Measurements from ENCODE around the gene NTNG1. TPM values are rescaled to one million over a fixed set of nuclear protein-coding genes. Genes with fewer than 3 reads are reported as not detected.

NTNG1 gene
- total RNA-seq, 1 donor from 2014 or later = 8.1 TPM

GRCh38 chr1:107251839-107252238 lies 111.0 kb downstream of the NTNG1 start:
- H3K79me2 ChIP-seq (ENCODE audit: insufficient read depth, low read length) = no peaks in the 10 kb centered on the region
- no peak overlapping the region for H3K27ac ChIP-seq (ENCODE audit: low read depth, low read length)
- DNase-seq (ENCODE audit: low read depth) = no peak
- H3K4me1 ChIP-seq (ENCODE audit: insufficient read depth, low read length) = peaks cover 2% of the 10 kb centered on the region
- Mint-ChIP-seq H3K4me3 (ENCODE audit: unreplicated experiment) (no peak overlapping the region), H3K27me3 (ENCODE audit: low read depth, unreplicated experiment) (no peaks in the 10 kb centered on the region), H3K9me3 (ENCODE audit: unreplicated experiment) (no peaks in the 10 kb centered on the region), H3K36me3 (ENCODE audit: low read depth, unreplicated experiment) (no peaks in the 10 kb centered on the region), H3K27ac (ENCODE audit: unreplicated experiment) (no peak overlapping the region), H3K4me1 (ENCODE audit: low read depth, unreplicated experiment) (peaks cover 10% of the 10 kb centered on the region)
- no peak overlapping the region for H2AFZ ChIP-seq (ENCODE audit: low read depth, low read length)
- no peak for FAIRE-seq
- H3K4me3 ChIP-seq (ENCODE audit: insufficient read depth, low read depth, low read length) = no peak overlapping the region
- no peak overlapping the region for H3K4me2 ChIP-seq (ENCODE audit: low read length)
- H4K20me1 ChIP-seq (ENCODE audit: insufficient read depth, low read length) = no peaks in the 10 kb centered on the region
- no peak for TF ChIP-seq EZH2 (IDR thresholded peaks at IDR 0.05; ENCODE audit: insufficient read depth, low read length)
- TF ChIP-seq CTCF (IDR thresholded peaks at IDR 0.05; ENCODE audit: insufficient read depth, low read depth, low read length) = no peak
- H3K36me3 ChIP-seq (ENCODE audit: insufficient read depth, low read length) = no peaks in the 10 kb centered on the region
- H3K9ac ChIP-seq (ENCODE audit: low read length) = no peak overlapping the region
- no peaks in the 10 kb centered on the region for H3K27me3 ChIP-seq (ENCODE audit: insufficient read depth, low read length)
- no peaks in the 10 kb centered on the region for H3K9me3 ChIP-seq (ENCODE audit: insufficient read depth, low read depth, low read length)

GRCh38 chr1:107252271-107252670 lies 111.4 kb downstream of the NTNG1 start:
- H3K27me3 ChIP-seq (ENCODE audit: insufficient read depth, low read length) = no peaks in the 10 kb centered on the region
- Mint-ChIP-seq H3K36me3 (ENCODE audit: low read depth, unreplicated experiment) (no peaks in the 10 kb centered on the region), H3K4me1 (ENCODE audit: low read depth, unreplicated experiment) (peaks cover 10% of the 10 kb centered on the region), H3K27me3 (ENCODE audit: low read depth, unreplicated experiment) (no peaks in the 10 kb centered on the region), H3K4me3 (ENCODE audit: unreplicated experiment) (no peak overlapping the region), H3K9me3 (ENCODE audit: unreplicated experiment) (no peaks in the 10 kb centered on the region), H3K27ac (ENCODE audit: unreplicated experiment) (no peak overlapping the region)
- H2AFZ ChIP-seq (ENCODE audit: low read depth, low read length) = no peak overlapping the region
- H4K20me1 ChIP-seq (ENCODE audit: insufficient read depth, low read length) = no peaks in the 10 kb centered on the region
- H3K4me3 ChIP-seq (ENCODE audit: insufficient read depth, low read depth, low read length) = no peak overlapping the region
- FAIRE-seq (no peak), DNase-seq (ENCODE audit: low read depth) (no peak)
- no peak overlapping the region for H3K9ac ChIP-seq (ENCODE audit: low read length)
- no peaks in the 10 kb centered on the region for H3K9me3 ChIP-seq (ENCODE audit: insufficient read depth, low read depth, low read length)
- H3K4me2 ChIP-seq (ENCODE audit: low read length) = no peak overlapping the region
- H3K36me3 ChIP-seq (ENCODE audit: insufficient read depth, low read length) = no peaks in the 10 kb centered on the region
- peaks cover 2% of the 10 kb centered on the region for H3K4me1 ChIP-seq (ENCODE audit: insufficient read depth, low read length)
- H3K79me2 ChIP-seq (ENCODE audit: insufficient read depth, low read length) = no peaks in the 10 kb centered on the region
- TF ChIP-seq CTCF (IDR thresholded peaks at IDR 0.05; ENCODE audit: insufficient read depth, low read depth, low read length) (no peak), EZH2 (IDR thresholded peaks at IDR 0.05; ENCODE audit: insufficient read depth, low read length) (no peak)
- no peak overlapping the region for H3K27ac ChIP-seq (ENCODE audit: low read depth, low read length)

GRCh38 chr1:107254306-107254705 lies 113.5 kb downstream of the NTNG1 start:
- Mint-ChIP-seq H3K4me1 (ENCODE audit: low read depth, unreplicated experiment) (peaks cover 10% of the 10 kb centered on the region), H3K27me3 (ENCODE audit: low read depth, unreplicated experiment) (no peaks in the 10 kb centered on the region), H3K4me3 (ENCODE audit: unreplicated experiment) (no peak overlapping the region), H3K27ac (ENCODE audit: unreplicated experiment) (no peak overlapping the region), H3K9me3 (ENCODE audit: unreplicated experiment) (no peaks in the 10 kb centered on the region), H3K36me3 (ENCODE audit: low read depth, unreplicated experiment) (no peaks in the 10 kb centered on the region)
- H3K27ac ChIP-seq (ENCODE audit: low read depth, low read length) = no peak overlapping the region
- H3K4me3 ChIP-seq (ENCODE audit: insufficient read depth, low read depth, low read length) = no peak overlapping the region
- no peak overlapping the region for H3K9ac ChIP-seq (ENCODE audit: low read length)
- FAIRE-seq = no peak
- no peak for DNase-seq (ENCODE audit: low read depth)
- H3K9me3 ChIP-seq (ENCODE audit: insufficient read depth, low read depth, low read length) = no peaks in the 10 kb centered on the region
- no peak overlapping the region for H2AFZ ChIP-seq (ENCODE audit: low read depth, low read length)
- H3K27me3 ChIP-seq (ENCODE audit: insufficient read depth, low read length) = no peaks in the 10 kb centered on the region
- no peaks in the 10 kb centered on the region for H4K20me1 ChIP-seq (ENCODE audit: insufficient read depth, low read length)
- no peaks in the 10 kb centered on the region for H3K79me2 ChIP-seq (ENCODE audit: insufficient read depth, low read length)
- no peak overlapping the region for H3K4me2 ChIP-seq (ENCODE audit: low read length)
- H3K4me1 ChIP-seq (ENCODE audit: insufficient read depth, low read length) = peaks cover 2% of the 10 kb centered on the region
- TF ChIP-seq CTCF (IDR thresholded peaks at IDR 0.05; ENCODE audit: insufficient read depth, low read depth, low read length) (no peak), EZH2 (IDR thresholded peaks at IDR 0.05; ENCODE audit: insufficient read depth, low read length) (no peak)
- H3K36me3 ChIP-seq (ENCODE audit: insufficient read depth, low read length) = no peaks in the 10 kb centered on the region
